ENCODE measurements around the gene DHRS2. TPM values are rescaled to one million over a fixed set of nuclear protein-coding genes. Genes with fewer than 3 reads are reported as not detected.

The DHRS2 gene
- total and polyA plus RNA-seq, 2 donors (not counting 1 experiment from before 2014, with no cell fraction given), result not detected

DNA sequence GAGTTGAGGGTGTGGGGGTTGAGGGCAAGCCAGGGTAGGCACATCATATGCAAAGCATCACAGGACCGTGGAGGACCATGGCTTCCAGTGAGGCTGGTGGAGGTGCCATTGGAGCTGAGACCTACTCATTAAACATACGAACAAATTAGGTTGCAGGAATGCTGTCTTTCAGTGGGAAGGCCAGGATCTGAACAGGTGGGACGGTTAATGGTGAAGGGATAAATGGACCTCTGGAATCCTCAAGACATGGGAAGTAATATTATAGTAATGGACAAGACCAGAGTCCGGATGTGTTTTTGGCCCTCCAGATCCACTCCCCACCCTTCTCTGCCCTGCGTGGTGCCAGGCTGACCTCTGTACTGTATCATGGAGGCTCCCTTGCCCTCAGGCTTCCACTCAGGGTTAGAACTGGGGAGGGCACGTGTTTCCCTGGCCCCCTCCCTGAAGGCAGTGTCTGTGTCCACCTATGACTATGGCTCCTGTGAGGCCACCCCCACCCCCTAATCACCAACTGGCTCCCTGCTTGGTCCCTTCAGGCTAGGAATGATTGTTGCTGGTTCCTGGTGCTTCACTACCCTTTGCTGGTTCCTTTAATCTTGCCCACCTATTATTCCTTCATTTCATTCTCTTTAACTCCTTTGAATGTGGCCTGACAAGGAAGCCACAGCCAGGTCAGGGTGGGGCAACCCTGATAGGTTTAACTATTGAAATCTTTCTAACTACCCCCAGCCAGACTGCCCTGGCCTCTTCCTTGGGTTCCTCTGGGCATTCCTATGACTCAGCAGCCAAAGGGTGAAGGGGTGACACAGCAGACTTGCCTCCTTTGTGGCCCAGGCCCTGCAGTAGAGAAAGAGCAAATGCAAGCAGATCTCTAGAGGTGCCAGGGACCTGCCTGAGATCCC, 10.7 kb downstream of the DHRS2 start:
- no peak overlapping the region for H3K4me3 Mint-ChIP-seq
- H3K4me2 ChIP-seq (replicated peaks; ENCODE audit: low read depth, low read length, poor library complexity, severe bottlenecking), result no peak overlapping the region
- ATAC-seq (ENCODE audit: low read depth), result no peak
- no peak overlapping the region for H2AFZ ChIP-seq (ENCODE audit: insufficient read depth, low read depth, low read length, poor library complexity, severe bottlenecking)
- no peak overlapping the region for H3K27ac Mint-ChIP-seq
- H3K4me3 ChIP-seq (ENCODE audit: control extremely low read depth in 1 of 5, extremely low read depth in 1 of 5, insufficient read depth in 1 of 5, low read depth in 2 of 5, low read length in 4 of 5), result no peak overlapping the region
- ChIA-PET POLR2A (no interaction called here), CTCF (interaction anchor here (2.6 kb wide), 1 partner anchor 15 kb away, joined by 9 read pairs; no protein-coding TSS in a partner anchor)
- DNase-seq, result no peak
- no peak overlapping the region for H3K9ac ChIP-seq (ENCODE audit: low read length)
- no peaks in the 10 kb centered on the region for H3K36me3 ChIP-seq (replicated peaks in 1 of 2; ENCODE audit: control extremely low read depth in 1 of 2, control insufficient read depth in 1 of 2, extremely low read depth in 1 of 2, insufficient read depth in 2 of 2, low read length in 1 of 2)
- peaks cover 0 to 2% (median 0%) of the 10 kb centered on the region in 3 donors for H3K9me3 ChIP-seq (ENCODE audit: control extremely low read depth in 1 of 3, control insufficient read depth in 2 of 3, insufficient read depth in 1 of 3, low read length in 2 of 3)
- peaks cover 25% of the 10 kb centered on the region for H3K27me3 Mint-ChIP-seq
- H3K27me3 ChIP-seq (replicated peaks in 1 of 4; ENCODE audit: control extremely low read depth in 1 of 4, control insufficient read depth in 3 of 4, insufficient read depth in 4 of 4, low read length in 3 of 4), result peaks cover 0 to 8% (median 0%) of the 10 kb centered on the region in 4 experiments
- TF ChIP-seq EZH2 (IDR thresholded peaks at IDR 0.05; ENCODE audit: borderline replicate concordance, insufficient read depth, low read depth, low read length, poor library complexity, severe bottlenecking) (no peak), CTCF (IDR thresholded peaks at IDR 0.05) (no peak)
- H3K27ac ChIP-seq (ENCODE audit: low read length in 2 of 2), result no peak overlapping the region
- H4K20me1 ChIP-seq (ENCODE audit: control insufficient read depth, insufficient read depth, low read length, poor library complexity, severe bottlenecking), result no peaks in the 10 kb centered on the region
- 79% methylated on average over 3 of the region's 6 CpGs for WGBS (ENCODE audit: insufficient coverage)
- intact Hi-C loops (cut with micrococcal nuclease), result no loop called here
- no peaks in the 10 kb centered on the region for H3K79me2 ChIP-seq (ENCODE audit: control insufficient read depth, insufficient read depth, low read length)
- no peaks in the 10 kb centered on the region for H3K9me3 Mint-ChIP-seq (ENCODE audit: insufficient read depth)
- H3K4me1 ChIP-seq (ENCODE audit: control insufficient read depth in 2 of 2, insufficient read depth in 2 of 2, low read length in 2 of 2), result no peaks in the 10 kb centered on the region
- H3K4me1 Mint-ChIP-seq, result no peaks in the 10 kb centered on the region

DNA sequence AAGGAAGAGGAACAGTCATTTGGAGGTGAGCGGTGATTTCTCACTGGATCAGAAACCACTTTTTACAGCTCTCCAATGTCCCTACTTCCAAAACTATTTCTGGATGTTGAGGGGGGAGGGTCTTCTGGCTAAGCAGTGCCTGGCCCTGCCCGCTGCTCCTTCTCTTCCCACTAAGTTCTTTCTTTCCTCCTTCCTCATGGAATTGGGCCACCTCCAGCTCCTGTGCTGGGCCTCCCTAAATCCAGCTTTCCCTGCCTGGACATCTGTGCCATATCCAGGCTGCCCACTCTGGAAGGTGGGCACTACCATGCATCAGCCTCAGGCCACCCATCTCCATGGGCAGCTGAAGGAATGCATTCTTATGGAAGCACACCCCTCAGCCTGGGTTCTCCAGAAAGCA, 11.5 kb downstream of the DHRS2 start:
- Mint-ChIP-seq H3K4me3 (no peak overlapping the region), H3K27ac (no peak overlapping the region), H3K27me3 (peaks cover 25% of the 10 kb centered on the region), H3K9me3 (ENCODE audit: insufficient read depth) (no peaks in the 10 kb centered on the region), H3K4me1 (no peaks in the 10 kb centered on the region)
- intact Hi-C loops (cut with micrococcal nuclease), result no loop called here
- POLR2A ChIA-PET, result no interaction called here
- no peak for DNase-seq
- no peak for ATAC-seq (ENCODE audit: low read depth)
- Histone ChIP-seq H3K27ac (ENCODE audit: low read length in 2 of 2) (no peak overlapping the region), H2AFZ (ENCODE audit: insufficient read depth, low read depth, low read length, poor library complexity, severe bottlenecking) (no peak overlapping the region), H3K4me1 (ENCODE audit: control insufficient read depth in 2 of 2, insufficient read depth in 2 of 2, low read length in 2 of 2) (no peaks in the 10 kb centered on the region), H3K9ac (ENCODE audit: low read length) (no peak overlapping the region), H3K9me3 (ENCODE audit: control extremely low read depth in 1 of 3, control insufficient read depth in 2 of 3, insufficient read depth in 1 of 3, low read length in 2 of 3) (peaks cover 0 to 2% (median 0%) of the 10 kb centered on the region in 3 donors), H3K36me3 (replicated peaks in 1 of 2; ENCODE audit: control extremely low read depth in 1 of 2, control insufficient read depth in 1 of 2, extremely low read depth in 1 of 2, insufficient read depth in 2 of 2, low read length in 1 of 2) (no peaks in the 10 kb centered on the region), H4K20me1 (ENCODE audit: control insufficient read depth, insufficient read depth, low read length, poor library complexity, severe bottlenecking) (no peaks in the 10 kb centered on the region), H3K4me3 (ENCODE audit: control extremely low read depth in 1 of 5, extremely low read depth in 1 of 5, insufficient read depth in 1 of 5, low read depth in 2 of 5, low read length in 4 of 5) (no peak overlapping the region), H3K27me3 (replicated peaks in 1 of 4; ENCODE audit: control extremely low read depth in 1 of 4, control insufficient read depth in 3 of 4, insufficient read depth in 4 of 4, low read length in 3 of 4) (peaks cover 0 to 8% (median 0%) of the 10 kb centered on the region in 4 experiments), H3K79me2 (ENCODE audit: control insufficient read depth, insufficient read depth, low read length) (no peaks in the 10 kb centered on the region), H3K4me2 (replicated peaks; ENCODE audit: low read depth, low read length, poor library complexity, severe bottlenecking) (no peak overlapping the region)
- 67% methylated on average over 1 of the region's 2 CpGs for WGBS (ENCODE audit: insufficient coverage)
- CTCF ChIA-PET, result no interaction called here
- TF ChIP-seq EZH2 (IDR thresholded peaks at IDR 0.05; ENCODE audit: borderline replicate concordance, insufficient read depth, low read depth, low read length, poor library complexity, severe bottlenecking) (no peak), CTCF (IDR thresholded peaks at IDR 0.05) (no peak)
